GM21526 (cell line): ENCODE measurements around the gene CREBBP.

Experiments
- ATAC-seq: cut with Tn5 transposase; IDR thresholded peaks from one replicate; pipeline ENCODE4 v1.9.1; 2021; ENCODE audit warnings: moderate library complexity; ENCODE audit not compliant: unreplicated experiment, low FRiP score

CREBBP gene

DNA sequence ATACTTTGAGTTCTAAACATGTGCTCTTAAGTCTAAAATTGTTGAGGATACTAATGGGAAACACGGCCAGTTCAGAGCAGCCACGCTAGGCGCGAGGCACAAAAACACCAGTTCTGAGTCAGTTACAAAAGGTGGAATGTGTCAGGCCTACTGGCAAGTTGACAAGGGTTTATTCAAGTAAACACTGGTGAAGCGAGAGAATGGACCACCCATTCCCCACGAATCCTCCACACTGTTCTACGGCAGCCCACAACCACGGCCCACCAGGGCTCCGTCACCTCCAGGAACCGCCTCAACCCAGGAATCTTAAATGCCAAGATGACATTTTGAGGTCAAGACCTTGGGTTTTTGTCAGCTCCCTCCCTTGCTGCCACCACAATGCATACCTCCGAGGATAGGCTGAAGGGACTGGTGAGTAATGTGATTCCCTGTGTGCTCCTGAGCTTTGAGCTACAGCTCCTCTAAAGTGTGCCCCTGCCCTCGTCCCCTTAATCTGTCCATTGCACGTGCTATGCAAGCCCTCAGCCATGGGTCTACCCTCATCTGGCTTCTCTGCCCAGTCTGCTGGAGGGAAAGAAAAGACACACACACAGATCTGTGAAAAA, 134.7 kb downstream of the CREBBP start:
- ATAC-seq = no peak

DNA sequence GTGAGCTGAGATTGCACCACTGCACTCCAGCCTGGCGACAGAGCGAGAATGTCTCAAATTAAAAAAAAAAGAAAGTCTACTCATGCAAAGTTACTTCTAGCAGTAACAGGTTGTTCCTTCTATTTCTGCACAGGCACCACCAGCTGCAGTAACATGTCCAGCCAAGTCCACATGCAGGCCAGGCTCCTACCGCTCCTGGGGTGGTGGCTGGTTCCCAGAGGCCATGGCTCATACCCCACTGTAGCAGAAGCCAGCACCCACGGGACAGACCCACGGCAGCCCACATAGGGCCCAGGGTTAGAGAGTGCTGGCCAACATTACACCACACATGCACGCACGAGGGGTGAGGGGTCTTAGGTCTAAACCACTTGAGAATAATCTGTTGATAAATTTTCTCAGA, 136.5 kb downstream of the CREBBP start:
- no peak for ATAC-seq

DNA sequence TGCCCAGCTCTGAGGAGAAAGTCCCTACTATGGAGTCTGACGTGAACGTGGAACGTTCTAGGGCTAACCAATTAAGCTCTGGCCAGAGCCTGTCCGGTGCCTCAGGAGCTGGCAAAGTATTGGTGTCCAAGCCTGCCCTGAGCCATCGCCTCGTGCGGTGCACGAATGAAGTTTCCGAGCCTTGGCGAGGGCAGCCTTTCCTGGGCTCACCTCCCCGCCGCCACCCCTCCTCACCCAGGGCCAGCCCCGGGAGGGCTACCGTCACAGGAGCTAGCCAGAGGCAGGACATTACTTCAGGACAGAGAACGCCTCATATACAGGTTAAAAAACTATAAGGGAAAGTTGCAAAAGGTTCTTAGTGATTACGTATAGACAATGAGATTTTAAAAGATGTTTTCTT, 139.6 kb downstream of the CREBBP start:
- ATAC-seq = no peak

DNA sequence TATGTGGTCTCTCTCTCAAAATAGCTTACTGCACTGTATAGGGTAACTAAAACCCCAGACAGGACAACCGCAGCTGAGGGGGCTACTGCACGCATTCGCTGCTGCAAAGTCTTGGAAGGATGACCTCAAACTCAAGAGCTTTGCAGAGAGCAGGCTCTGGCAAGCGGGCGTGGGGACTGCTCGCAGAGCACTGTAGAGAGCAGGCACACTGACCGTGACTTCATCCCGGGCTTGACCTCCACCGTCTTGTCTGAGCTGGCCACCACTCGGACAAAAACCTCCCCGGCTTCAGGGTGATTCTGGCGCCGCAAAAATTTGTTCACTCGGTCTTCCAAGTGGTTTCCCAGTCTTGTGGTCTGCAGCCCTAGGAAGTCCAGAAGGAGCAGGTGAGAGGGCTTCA, 140.3 kb downstream of the CREBBP start:
- no peak for ATAC-seq

DNA sequence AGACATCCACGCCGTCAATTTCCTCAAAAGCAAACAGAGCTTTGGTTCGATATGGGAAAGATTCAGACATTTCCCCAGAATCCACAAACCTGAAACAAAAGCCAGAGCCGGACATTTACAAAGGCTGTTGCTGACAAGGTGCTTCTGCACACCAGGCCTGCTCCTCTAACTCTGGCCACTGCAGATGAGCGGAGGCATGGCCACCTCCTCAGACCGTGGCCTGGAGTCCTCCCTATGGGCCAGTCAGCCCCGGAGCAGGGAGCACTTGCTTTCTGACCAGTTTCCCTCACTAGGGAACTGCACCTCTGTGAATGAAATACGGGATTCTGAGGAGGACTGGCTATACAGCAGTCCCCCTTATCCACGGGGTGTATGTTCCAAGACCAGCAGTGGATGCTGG, 140.9 kb downstream of the CREBBP start:
- ATAC-seq = no peak

DNA sequence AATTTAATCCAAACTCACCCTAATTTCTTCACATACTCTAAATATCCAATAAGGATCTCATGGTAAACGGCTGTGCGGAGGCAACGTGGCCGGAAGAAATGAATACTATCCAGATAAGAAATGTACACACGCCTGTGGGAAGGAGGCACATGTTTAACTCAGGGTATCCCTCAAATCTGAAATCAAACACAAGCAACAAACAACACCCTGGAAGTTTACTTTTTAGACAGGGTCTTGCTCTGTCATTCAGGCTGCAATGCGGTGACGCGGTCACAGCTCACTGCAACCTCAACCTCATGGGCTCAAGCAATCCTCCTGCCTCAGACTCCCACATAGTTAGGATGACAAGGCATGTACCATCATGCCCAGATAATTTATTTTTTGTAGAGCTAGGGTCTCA, 142.0 kb downstream of the CREBBP start:
- ATAC-seq = no peak

DNA sequence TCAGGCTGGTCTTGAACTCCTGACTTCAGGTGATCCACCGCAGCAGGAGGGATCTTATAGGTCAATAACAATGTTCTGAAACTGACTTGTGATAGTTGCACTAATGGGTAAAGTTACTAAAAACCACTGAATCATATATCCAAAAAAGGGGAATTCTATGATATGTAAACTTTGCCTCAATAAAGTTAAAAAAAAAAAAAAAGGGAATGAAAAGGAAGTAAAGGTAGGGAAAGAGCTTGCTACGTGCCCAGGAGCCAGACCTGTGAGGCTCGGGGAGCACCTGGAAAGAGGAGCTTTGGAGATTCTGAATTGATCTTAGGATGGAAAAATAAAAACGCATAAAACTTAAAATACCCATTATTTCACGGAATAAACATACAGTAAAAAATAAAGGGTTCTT, 142.4 kb downstream of the CREBBP start:
- no peak for ATAC-seq

DNA sequence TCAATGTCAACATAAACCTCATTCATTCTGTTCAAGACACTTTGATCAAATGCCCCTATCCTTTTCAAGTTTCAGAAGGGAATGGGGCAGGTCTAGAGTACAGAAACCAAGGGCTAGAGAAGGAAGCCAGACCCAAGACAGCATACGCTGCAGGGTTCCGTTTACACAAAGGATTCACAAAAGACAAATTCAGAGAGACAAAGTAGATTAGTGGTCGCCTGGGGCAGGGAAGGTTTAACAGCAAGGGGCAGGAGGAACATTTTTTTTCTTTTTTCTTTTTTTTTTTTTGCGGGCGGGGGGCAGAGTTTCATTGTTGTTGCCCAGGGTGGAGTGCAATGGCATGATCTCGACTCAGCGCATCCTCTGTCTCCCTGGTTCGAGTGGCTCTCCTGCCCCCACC, 143.3 kb downstream of the CREBBP start:
- ATAC-seq = no peak

DNA sequence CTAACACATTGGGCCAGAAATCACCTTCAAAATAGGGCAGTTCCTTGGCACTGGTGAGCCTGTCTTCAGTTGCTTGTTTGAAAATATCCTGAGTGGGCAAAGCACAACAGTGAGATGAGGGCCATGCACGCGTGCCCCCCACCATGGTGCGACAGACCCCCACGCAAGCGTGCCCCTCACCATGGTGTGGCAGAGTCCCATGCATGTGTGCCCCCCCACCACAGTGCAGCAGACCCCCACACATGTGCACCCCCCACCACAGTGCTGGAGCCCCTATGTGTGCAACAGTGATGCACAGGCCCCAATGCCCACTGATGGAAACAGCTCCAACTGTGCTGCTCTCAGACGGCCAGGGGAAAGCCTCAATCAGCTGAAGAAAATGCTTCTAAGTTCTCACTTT, 144.4 kb downstream of the CREBBP start:
- ATAC-seq = no peak

DNA sequence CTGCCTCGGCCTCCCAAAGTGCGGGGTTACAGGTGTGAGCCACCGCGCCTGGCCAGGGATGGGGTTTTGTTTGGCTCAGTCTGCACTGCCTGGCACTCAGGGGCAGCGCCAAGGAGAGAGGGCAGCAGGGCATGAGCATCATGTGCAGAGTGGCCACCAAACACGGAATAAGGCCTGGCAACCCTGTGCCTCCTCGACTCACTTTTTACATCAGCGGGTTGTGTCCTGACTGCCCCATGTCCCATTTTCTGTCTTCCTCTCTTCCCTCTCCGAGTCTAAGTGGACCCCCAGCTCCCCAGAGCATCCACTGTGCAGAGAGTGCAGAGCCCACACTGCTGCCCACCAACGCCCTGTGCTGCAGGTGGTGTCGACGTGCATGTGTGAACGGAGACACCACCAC, 145.0 kb downstream of the CREBBP start:
- ATAC-seq = no peak

DNA sequence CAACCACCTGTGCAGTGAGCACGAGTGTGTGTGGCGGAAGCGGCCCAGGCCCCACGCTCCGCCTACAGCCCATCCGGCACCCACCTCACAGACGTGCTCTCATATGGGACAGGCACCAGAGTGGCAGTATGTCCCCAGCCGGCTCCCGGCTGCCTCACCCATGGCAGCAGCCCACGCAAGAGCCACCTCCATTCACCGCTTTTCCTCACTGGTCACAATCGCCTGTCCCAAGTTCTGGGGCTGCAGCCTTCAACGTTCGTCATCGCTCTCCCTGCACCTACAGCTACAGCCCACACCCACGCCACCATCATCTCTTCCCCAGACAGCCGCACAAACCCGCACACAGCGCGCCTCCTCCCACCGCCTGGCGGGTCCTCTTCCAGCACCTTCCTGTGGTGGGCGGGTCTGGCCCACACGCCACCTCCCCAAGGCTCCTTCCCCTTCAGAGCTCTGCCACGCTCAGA, 145.7 kb downstream of the CREBBP start:
- ATAC-seq = no peak

DNA sequence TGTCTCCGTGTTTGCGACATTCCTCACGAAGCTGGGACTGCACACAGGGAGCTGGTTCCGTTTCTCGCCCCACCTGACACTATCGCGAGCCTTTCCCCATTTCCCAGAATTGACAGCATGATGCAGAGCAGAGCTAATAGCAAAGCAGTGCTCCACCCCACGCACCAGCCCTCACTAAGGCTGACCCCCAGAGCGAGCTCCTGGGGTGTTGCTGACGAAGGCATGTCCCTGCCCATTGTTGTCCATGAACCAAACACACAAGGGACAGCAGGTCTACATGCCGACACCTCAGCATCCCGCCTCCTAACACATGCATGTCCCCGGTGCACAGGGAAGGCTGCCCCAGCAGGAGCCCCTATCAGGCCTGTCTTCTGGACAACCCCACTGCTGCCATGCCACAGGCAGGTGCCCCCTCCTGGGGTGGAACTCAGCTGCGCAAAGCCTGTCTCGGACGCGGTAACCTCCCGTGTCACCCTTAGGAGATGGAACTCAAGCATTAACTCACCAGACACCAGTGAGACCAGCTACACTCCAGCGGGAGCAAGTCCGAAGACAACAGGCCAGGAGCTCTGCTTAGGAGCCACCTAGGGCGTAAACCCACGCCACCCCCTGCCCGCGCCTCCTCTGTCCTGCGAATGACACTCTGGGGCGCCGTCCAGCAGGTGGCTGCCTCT, 146.3 kb downstream of the CREBBP start:
- ATAC-seq = no peak

DNA sequence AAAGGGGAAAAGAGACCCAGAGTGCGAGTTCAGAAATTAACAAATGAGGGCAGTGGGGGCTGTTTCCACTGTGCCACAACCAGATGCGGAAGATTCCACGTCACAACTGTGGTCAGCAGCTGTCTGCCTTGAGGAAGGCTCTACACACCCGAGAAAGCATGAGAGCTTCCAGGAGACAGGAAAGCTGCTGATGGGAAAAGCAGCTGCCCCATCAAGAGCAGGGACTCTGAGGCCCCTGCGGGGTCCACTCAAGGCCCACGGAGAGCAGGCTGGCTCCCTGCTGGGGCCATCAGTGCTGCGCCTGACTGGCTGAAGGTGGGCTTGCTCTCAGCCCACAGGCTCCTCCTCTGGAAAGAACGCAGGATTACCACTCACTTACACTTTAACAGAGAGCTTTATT, 148.3 kb downstream of the CREBBP start:
- no peak for ATAC-seq

DNA sequence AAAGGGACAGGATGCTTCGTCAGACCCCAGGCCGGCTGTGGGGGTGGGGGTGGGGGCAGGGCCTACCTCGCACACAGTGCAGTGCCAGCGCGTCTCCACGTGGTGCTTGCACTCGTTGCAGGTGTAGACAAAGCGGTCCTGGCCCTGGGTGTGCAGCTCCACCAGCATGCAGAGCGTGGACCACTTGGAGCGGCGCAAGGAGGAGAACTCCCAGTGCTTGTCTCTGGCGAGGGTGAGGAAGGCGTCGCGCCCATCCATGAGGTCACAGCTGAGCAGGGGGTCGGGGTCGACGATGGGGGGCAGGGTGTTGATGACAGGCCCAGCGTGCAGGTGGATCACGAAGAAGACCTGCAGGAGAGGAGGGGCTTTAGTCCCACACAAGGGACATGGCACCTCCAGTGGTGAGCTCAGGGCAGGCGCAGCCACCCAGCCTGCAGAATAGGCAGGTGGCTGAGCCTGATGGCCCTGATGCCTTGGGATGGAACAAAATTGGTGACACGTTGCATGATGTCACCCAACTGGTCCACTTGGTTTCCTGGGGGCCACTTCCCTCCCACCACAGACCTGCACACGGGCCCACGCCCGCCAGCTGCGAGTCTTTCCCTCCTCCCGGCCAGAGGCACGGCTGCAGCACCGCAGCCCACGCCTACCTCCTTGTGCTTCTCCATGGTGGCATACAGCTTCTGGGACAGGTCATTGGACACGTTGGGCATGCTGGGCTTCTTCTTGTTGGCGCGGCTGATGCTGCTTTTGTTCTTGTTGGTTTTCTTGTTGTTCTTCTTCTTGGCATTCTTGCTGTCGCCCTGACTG, 149.2 kb downstream of the CREBBP start:
- ATAC-seq = no peak

DNA sequence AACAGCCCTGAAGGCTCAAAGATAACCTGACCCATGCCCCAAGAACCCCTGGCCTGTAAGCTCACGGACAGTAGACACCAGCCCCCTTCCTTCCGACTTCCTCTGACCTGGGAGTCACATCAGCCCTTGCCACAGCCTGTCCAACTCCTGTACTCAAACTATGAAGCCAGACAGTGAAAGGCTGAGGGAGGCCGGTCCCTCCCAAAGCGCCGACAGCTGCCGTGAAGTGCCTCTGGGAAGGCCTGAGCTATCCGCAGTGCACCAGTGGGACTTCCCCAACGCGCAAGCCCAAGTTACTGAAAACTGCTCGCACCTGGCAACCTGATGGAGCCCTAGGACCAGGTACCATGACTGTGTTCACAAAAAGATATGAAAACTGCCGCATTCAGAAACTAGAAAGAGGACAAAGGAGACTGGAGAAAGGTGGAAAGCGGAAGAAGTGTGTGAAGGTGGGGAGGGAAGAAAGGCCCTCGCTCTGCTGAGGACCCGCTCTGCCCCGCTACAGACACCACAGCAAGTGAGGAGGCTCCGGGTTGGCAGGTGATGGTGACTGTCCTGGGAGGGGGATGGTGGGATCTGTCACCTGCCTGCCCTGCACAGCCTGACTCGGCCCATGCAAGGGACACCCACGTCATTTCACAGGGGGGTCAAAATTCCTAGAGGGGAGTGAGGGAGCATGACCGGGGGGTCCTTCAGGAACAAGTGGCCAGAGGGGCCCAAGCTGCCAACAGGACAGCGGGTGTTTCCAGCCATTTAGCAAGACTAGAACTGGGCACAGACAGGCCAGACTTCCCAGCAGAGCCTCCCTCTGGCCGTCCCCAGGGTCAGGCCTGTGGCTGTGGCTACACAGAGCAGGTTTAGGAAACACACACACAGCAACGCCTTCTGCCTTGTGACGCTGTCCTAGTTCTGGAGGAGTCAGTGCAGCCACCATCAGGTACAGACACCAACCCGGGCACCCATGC, 150.1 kb downstream of the CREBBP start:
- ATAC-seq = no peak

DNA sequence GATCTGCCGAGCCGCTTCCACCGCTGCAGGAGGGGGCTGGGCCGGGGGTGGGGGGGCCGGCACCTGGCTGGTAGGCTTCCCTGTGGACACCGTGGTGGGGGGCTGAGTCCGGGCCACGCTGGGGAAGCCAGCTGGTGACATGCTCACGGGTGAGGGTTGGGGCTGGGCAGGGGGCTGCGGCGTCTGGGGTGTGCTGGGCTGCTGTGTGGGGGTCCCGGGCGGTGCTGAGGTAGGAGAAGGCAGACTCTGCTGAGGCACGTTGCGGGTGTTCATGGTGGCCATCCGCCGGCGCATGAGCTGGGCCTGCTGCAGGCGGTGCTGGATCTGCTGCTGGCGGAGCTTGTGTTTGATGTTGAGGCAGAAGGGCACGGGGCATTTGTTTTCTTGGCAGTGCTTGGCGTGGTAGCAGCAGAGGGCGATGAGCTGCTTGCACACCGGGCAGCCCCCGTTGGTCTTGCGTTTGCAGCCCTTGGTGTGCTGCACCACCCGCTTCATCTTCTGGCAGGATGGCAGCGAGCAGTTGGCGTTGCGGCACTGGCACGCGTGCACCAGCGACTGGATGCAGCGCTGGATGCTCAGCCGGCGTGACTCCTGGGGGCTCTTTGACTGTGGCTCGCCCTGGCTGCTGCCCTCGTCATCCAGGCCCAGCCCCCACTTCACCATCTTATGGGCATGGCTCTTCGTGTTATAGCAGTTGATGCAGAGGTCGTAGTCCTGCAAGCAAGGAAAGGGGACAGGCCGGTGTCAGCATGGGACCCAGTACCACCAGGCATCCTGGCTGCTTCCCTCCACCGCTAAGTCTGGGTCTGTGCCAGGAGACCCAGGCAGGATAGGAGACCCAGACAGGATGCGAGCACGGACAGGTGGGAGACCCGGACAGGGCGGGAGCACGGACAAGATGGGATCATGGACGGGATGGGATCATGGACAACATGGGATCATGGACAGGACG, 151.1 kb downstream of the CREBBP start:
- ATAC-seq = no peak

DNA sequence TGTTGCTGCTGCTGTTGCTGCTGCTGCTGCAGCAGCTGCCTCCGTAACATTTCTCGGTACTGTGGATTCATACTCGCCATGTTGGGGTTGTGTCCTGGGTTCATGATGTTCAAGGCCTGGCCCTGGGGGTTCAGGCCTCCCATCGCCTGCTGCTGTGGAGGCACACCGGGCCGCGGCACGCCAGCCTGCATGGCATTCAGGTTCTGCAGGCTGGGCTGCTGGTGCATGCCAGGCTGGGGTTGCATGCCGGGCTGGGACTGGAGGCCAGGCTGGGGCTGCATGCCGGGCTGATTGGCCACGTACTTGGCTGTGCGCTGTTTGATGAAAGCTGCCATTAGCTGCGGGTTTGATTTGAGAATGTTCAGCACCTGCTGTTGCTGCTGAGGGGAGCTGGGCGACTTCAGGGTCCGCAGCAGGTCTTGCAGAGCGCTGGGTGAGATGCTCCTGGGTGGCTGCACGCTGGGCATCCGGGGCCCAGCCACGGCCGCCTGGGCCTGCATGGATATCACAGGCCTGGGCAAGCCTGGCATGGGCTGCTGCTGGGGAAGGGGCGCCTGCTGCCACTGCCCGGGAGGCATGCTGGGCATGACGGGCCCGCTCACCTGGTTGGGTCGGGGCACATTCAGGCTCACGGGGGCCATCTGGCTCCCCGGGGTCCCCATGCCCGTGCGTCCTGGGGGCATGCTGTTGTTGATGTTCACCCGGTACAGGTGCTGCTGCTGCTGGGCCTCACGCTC, 151.9 kb downstream of the CREBBP start:
- ATAC-seq = no peak

DNA sequence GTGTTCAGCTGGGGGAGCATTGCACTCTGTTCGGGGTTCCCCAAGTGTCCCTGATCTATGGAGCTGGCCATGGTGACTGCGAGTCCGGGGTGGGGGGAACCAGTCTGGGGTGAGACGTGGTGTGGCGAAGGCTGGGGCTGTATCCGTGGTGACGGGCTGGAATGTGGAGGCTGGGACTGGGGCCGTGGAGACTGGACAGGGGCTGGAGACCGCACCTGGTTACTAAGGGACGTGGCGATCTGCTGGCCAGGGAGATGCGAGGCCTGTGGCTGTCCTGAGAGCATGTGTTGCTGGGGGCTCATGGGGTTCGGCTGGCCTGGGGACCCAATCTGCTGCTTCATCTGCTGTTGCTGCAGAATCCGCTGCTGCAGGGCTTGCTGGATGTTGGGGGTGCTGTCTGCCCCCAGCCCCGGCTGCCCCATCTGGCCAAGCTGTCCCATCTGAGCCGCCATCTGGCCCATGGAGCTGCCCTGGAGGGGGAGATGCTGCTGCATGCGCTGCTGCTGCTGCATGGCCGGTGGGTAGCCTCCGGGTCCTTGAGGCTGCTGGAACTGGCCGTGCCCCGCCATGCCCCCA, 152.6 kb downstream of the CREBBP start:
- ATAC-seq = no peak
